Esophagus (tissue), 2 donors: ENCODE measurements around the gene PCDHGC5. TPM values are rescaled to one million over a fixed set of nuclear protein-coding genes. Genes with fewer than 3 reads are reported as not detected.

Experiments
- polyA plus RNA-seq, 2 donors: library from polyadenylated mRNA; stranded (reverse); fragments of 200-250 nt; gene quantifications; one replicate each; pipeline ENCODE4 v1.2.3, GENCODE V29; 2013
- donor health status: healthy with polysubstance abuse.
- donor health status: Bipolar disorder and iron deficiency.

Gene PCDHGC5
- polyA plus RNA-seq, 2 donors: 0.05 to 0.43 TPM

Other genes with a start within 250 kb of the PCDHGC5 start
- gene PCDHB15, start 243.7 kb upstream of the PCDHGC5 start, polyA plus RNA-seq: under 1 TPM; 0.37 to 0.80 TPM
- under 1 TPM; 0.05 to 0.29 TPM for gene SLC25A2, start 185.0 kb upstream of the PCDHGC5 start, polyA plus RNA-seq
- gene TAF7, start 168.3 kb upstream of the PCDHGC5 start, polyA plus RNA-seq: 10 to 100 TPM; 22.5 to 35.3 TPM
- gene PCDHGA1, start 158.6 kb upstream of the PCDHGC5 start, polyA plus RNA-seq: under 1 TPM; 0.13 to 0.22 TPM
- under 1 TPM; 0.14 to 0.27 TPM for gene PCDHGA2, start 150.3 kb upstream of the PCDHGC5 start, polyA plus RNA-seq
- gene PCDHGA3, start 145.3 kb upstream of the PCDHGC5 start, polyA plus RNA-seq: under 1 TPM; 0.08 to 0.12 TPM
- gene PCDHGB1, start 139.0 kb upstream of the PCDHGC5 start, polyA plus RNA-seq: under 1 TPM; 0.19 to 0.39 TPM
- gene PCDHGA4, start 134.1 kb upstream of the PCDHGC5 start, polyA plus RNA-seq: under 1 TPM; 0.11 to 0.12 TPM
- under 1 TPM; 0.20 to 0.39 TPM for gene PCDHGB2, start 129.1 kb upstream of the PCDHGC5 start, polyA plus RNA-seq
- under 1 TPM; 0.14 to 0.28 TPM for gene PCDHGA5, start 124.9 kb upstream of the PCDHGC5 start, polyA plus RNA-seq
- gene PCDHGB3, start 118.8 kb upstream of the PCDHGC5 start, polyA plus RNA-seq: under 1 TPM; 0.13 to 0.37 TPM
- gene PCDHGA6, start 115.2 kb upstream of the PCDHGC5 start, polyA plus RNA-seq: under 1 TPM; 0.36 to 0.63 TPM
- gene PCDHGA7, start 106.3 kb upstream of the PCDHGC5 start, polyA plus RNA-seq: under 1 TPM; 0.24 to 0.53 TPM
- under 1 TPM; 0.36 to 0.37 TPM for gene PCDHGB4, start 101.4 kb upstream of the PCDHGC5 start, polyA plus RNA-seq
- under 1 TPM; 0.06 to 0.29 TPM for gene PCDHGA8, start 96.4 kb upstream of the PCDHGC5 start, polyA plus RNA-seq
- gene PCDHGB5, start 91.1 kb upstream of the PCDHGC5 start, polyA plus RNA-seq: 1 to 10 TPM; 1.0 to 1.7 TPM
- under 1 TPM; 0.54 to 0.83 TPM for gene PCDHGA9, start 86.3 kb upstream of the PCDHGC5 start, polyA plus RNA-seq
- under 1 TPM; 0.60 to 0.92 TPM for gene PCDHGB6, start 81.1 kb upstream of the PCDHGC5 start, polyA plus RNA-seq
- gene PCDHGA10, start 76.1 kb upstream of the PCDHGC5 start, polyA plus RNA-seq: 1 to 10 TPM; 1.1 to 1.2 TPM
- 1 to 10 TPM; 1.2 to 1.4 TPM for gene PCDHGB7, start 71.4 kb upstream of the PCDHGC5 start, polyA plus RNA-seq
- gene PCDHGA11, start 68.0 kb upstream of the PCDHGC5 start, polyA plus RNA-seq: under 1 TPM; 0.44 to 0.75 TPM
- gene PCDHGA12, start 58.6 kb upstream of the PCDHGC5 start, polyA plus RNA-seq: under 1 TPM; 0.34 to 0.65 TPM
- gene PCDHGC3, start 13.1 kb upstream of the PCDHGC5 start, polyA plus RNA-seq: 10 to 100 TPM; 25.8 to 32.1 TPM
- gene PCDHGC4, start 4.1 kb upstream of the PCDHGC5 start, polyA plus RNA-seq: under 1 TPM; 0.05 to 0.45 TPM
- 10 to 100 TPM; 84.2 to 84.5 TPM for gene DIAPH1, start 129.9 kb downstream of the PCDHGC5 start, polyA plus RNA-seq
- gene HDAC3, start 147.8 kb downstream of the PCDHGC5 start, polyA plus RNA-seq: 10 to 100 TPM; 38.9 to 46.3 TPM
- 1 to 10 TPM; 6.3 to 6.7 TPM for gene RELL2, start 147.9 kb downstream of the PCDHGC5 start, polyA plus RNA-seq
- gene FCHSD1, start 162.3 kb downstream of the PCDHGC5 start, polyA plus RNA-seq: 10 to 100 TPM; 10.3 to 16.2 TPM
- 1 to 10 TPM; 2.9 to 4.0 TPM for gene ARAP3, start 193.1 kb downstream of the PCDHGC5 start, polyA plus RNA-seq